GM23338 (cell line): Measurements from ENCODE around the gene VIPAS39. TPM values are rescaled to one million over a fixed set of nuclear protein-coding genes. Genes with fewer than 3 reads are reported as not detected.

ENCODE experiments used
- ATAC-seq: fragments of 200-7000 bp; cut with Tn5 transposase; 3 replicates; pipeline ENCODE4 v1.9.1; 2020
- DNase-seq: peaks from one replicate; pipeline ENCODE4 v3.0.0-alpha.2; 2015; ENCODE audit warnings: low spot score
- H2AFZ ChIP-seq: fragments of 200-600 bp; sonication (generic); 2 replicates; pipeline ENCODE4 v1.8.0; 2016; ENCODE audit warnings: antibody characterized with exemption, mild to moderate bottlenecking, moderate library complexity
- H3F3A ChIP-seq: fragments of 200-600 bp; sonication (generic); replicated peaks from 2 replicates; pipeline ENCODE4 v1.8.0; 2017; ENCODE audit warnings: antibody characterized with exemption, mixed run types, low read depth
- H3K27ac ChIP-seq: fragments of 200-600 bp; sonication (generic); 2 replicates; pipeline ENCODE4 v1.6.1; 2016; ENCODE audit warnings: low read depth
- H3K27me3 ChIP-seq: fragments of 200-600 bp; sonication (generic); 2 replicates; pipeline ENCODE4 v1.8.0; 2016; ENCODE audit warnings: mild to moderate bottlenecking, mixed run types, moderate library complexity; ENCODE audit not compliant: insufficient read depth
- H3K36me3 ChIP-seq: fragments of 200-600 bp; sonication (generic); 2 replicates; pipeline ENCODE4 v1.8.0; 2016; ENCODE audit warnings: mild to moderate bottlenecking; ENCODE audit not compliant: insufficient read depth
- H3K4me1 ChIP-seq: fragments of 200-600 bp; sonication (generic); 2 replicates; pipeline ENCODE4 v1.8.0; 2016; ENCODE audit warnings: mild to moderate bottlenecking, moderate library complexity; ENCODE audit not compliant: insufficient read depth
- H3K4me2 ChIP-seq: fragments of 200-600 bp; sonication (generic); 2 replicates; pipeline ENCODE4 v1.7.1; 2017; ENCODE audit warnings: mixed run types
- H3K4me3 ChIP-seq: fragments of 200-600 bp; sonication (generic); 2 replicates; pipeline ENCODE4 v1.6.1; 2016; ENCODE audit warnings: mixed run types
- H3K79me2 ChIP-seq: fragments of 200-600 bp; sonication (generic); replicated peaks from 2 replicates; pipeline ENCODE4 v1.8.0; 2017; ENCODE audit warnings: mild to moderate bottlenecking; ENCODE audit not compliant: insufficient read depth
- H3K9me2 ChIP-seq: fragments of 200-600 bp; sonication (generic); 2 replicates; pipeline ENCODE4 v1.8.0; 2017; ENCODE audit not compliant: insufficient read depth
- H4K20me1 ChIP-seq: fragments of 200-600 bp; sonication (generic); replicated peaks from 2 replicates; pipeline ENCODE4 v1.8.0; 2017; ENCODE audit warnings: mild to moderate bottlenecking; ENCODE audit not compliant: insufficient read depth
- H3K27ac Mint-ChIP-seq: 2 replicates; pipeline ENCODE4 v1.8.0; 2020; ENCODE audit warnings: inconsistent platforms, mild to moderate bottlenecking, moderate library complexity, mixed read lengths
- H3K27me3 Mint-ChIP-seq: 3 replicates; pipeline ENCODE4 v1.8.0; 2022; ENCODE audit warnings: low read depth, mild to moderate bottlenecking, moderate library complexity, mixed read lengths, inconsistent platforms; ENCODE audit not compliant: insufficient read depth, poor library complexity
- H3K36me3 Mint-ChIP-seq: 3 replicates; pipeline ENCODE4 v1.8.0; 2021; ENCODE audit warnings: low read depth, mild to moderate bottlenecking, inconsistent platforms, moderate library complexity, mixed read lengths
- H3K4me1 Mint-ChIP-seq: 3 replicates; pipeline ENCODE4 v1.8.0; 2020; ENCODE audit warnings: mild to moderate bottlenecking, inconsistent platforms, mixed read lengths
- H3K4me3 Mint-ChIP-seq: 3 replicates; pipeline ENCODE4 v1.8.0; 2021; ENCODE audit warnings: moderate library complexity, mild to moderate bottlenecking, inconsistent platforms, mixed read lengths
- H3K9me3 Mint-ChIP-seq: 3 replicates; pipeline ENCODE4 v1.8.0; 2020; ENCODE audit warnings: moderate library complexity, mild to moderate bottlenecking, inconsistent platforms, mixed read lengths
- CREB1 ChIP-seq: fragments of 250-450 bp; sonication (Bioruptor Pico); IDR thresholded peaks from 2 replicates; pipeline ENCODE4 v1.5.0; 2020; ENCODE audit warnings: low read depth, mild to moderate bottlenecking, moderate library complexity
- STAT1 ChIP-seq: IDR thresholded peaks from one replicate; pipeline ENCODE4 v1.6.1; 2016; ENCODE audit warnings: antibody characterized with exemption; ENCODE audit not compliant: unreplicated experiment
- ZNF114 ChIP-seq: fragments of 250-450 bp; sonication (Bioruptor Pico); IDR thresholded peaks from 2 replicates; pipeline ENCODE4 v1.5.0; 2020; ENCODE audit warnings: mild to moderate bottlenecking, moderate library complexity
- polyA plus RNA-seq: library from polyadenylated mRNA; unstranded; fragments of >200 nt; fragmentation: Nextera tagmentation; extraction: Ambion mirVana; gene quantifications from 2 replicates; pipeline ENCODE4 v1.2.1, GENCODE V29; 2016
- total RNA-seq: library from RNA; depleted of rRNA; stranded (reverse); fragments of >200 nt; shearing (Covaris generic); gene quantifications from 2 replicates; pipeline ENCODE4 v1.2.3, GENCODE V29; 2014
- TF ChIP-seq, protein P1 (sequence below): fragments of 250-450 bp; sonication (Bioruptor Pico); IDR thresholded peaks from 2 replicates; pipeline ENCODE4 v1.5.0; 2020; ENCODE audit warnings: mild to moderate bottlenecking, moderate library complexity
- TF ChIP-seq, protein P2 (sequence below): IDR thresholded peaks from one replicate; pipeline ENCODE4 v1.6.1; 2018; ENCODE audit warnings: antibody characterized with exemption; ENCODE audit not compliant: unreplicated experiment

The VIPAS39 gene
- total and polyA plus RNA-seq, 2 experiments from 2014 or later: 9.4 to 21.8 TPM

DNA sequence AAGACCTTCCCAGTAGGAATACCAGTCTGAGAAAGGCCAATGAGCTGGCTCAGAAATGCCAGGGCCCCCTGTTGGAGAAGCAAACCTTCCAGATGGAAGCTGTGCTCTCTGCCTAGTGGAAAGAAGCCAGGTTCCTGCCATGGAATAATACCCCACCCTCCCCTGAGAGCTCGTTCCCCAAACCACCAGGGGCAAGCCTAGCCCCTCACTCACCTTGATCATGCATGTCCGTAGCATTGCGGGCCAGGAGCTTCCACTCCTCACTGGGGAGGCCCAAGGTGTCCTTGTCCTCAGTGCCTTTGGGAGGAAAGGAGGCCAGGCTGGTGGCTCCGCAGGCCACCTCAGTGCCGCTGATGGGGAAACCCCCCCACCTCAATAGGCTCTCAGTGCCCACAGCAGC is 20.6 kb upstream of the VIPAS39 start:
- Mint-ChIP-seq H3K27ac (no peak overlapping the region), H3K4me1 (peaks cover 14% of the 10 kb centered on the region), H3K9me3 (no peaks in the 10 kb centered on the region), H3K36me3 (no peaks in the 10 kb centered on the region), H3K4me3 (no peak overlapping the region), H3K27me3 (peaks cover 2% of the 10 kb centered on the region)
- Histone ChIP-seq H3K4me2 (no peak overlapping the region), H3K9me2 (no peaks in the 10 kb centered on the region), H3K27me3 (no peaks in the 10 kb centered on the region), H2AFZ (no peak overlapping the region), H4K20me1 (no peaks in the 10 kb centered on the region), H3K27ac (no peak overlapping the region), H3K79me2 (no peaks in the 10 kb centered on the region), H3K36me3 (no peaks in the 10 kb centered on the region), H3K4me3 (no peak overlapping the region), H3F3A (no peaks in the 10 kb centered on the region), H3K4me1 (0 out of 2 replicates have a peak, but pooled peaks cover under 1% of the 10 kb centered on the region)
- ATAC-seq (peak; percentile 24; the same call in 2 of the 3 replicates), DNase-seq (no peak)
- TF ChIP-seq STAT1 (no peak), ZNF114 (CRISPR knock-in tag) (no peak), CREB1 (CRISPR knock-in tag) (no peak)
- TF ChIP-seq, protein P1, sequence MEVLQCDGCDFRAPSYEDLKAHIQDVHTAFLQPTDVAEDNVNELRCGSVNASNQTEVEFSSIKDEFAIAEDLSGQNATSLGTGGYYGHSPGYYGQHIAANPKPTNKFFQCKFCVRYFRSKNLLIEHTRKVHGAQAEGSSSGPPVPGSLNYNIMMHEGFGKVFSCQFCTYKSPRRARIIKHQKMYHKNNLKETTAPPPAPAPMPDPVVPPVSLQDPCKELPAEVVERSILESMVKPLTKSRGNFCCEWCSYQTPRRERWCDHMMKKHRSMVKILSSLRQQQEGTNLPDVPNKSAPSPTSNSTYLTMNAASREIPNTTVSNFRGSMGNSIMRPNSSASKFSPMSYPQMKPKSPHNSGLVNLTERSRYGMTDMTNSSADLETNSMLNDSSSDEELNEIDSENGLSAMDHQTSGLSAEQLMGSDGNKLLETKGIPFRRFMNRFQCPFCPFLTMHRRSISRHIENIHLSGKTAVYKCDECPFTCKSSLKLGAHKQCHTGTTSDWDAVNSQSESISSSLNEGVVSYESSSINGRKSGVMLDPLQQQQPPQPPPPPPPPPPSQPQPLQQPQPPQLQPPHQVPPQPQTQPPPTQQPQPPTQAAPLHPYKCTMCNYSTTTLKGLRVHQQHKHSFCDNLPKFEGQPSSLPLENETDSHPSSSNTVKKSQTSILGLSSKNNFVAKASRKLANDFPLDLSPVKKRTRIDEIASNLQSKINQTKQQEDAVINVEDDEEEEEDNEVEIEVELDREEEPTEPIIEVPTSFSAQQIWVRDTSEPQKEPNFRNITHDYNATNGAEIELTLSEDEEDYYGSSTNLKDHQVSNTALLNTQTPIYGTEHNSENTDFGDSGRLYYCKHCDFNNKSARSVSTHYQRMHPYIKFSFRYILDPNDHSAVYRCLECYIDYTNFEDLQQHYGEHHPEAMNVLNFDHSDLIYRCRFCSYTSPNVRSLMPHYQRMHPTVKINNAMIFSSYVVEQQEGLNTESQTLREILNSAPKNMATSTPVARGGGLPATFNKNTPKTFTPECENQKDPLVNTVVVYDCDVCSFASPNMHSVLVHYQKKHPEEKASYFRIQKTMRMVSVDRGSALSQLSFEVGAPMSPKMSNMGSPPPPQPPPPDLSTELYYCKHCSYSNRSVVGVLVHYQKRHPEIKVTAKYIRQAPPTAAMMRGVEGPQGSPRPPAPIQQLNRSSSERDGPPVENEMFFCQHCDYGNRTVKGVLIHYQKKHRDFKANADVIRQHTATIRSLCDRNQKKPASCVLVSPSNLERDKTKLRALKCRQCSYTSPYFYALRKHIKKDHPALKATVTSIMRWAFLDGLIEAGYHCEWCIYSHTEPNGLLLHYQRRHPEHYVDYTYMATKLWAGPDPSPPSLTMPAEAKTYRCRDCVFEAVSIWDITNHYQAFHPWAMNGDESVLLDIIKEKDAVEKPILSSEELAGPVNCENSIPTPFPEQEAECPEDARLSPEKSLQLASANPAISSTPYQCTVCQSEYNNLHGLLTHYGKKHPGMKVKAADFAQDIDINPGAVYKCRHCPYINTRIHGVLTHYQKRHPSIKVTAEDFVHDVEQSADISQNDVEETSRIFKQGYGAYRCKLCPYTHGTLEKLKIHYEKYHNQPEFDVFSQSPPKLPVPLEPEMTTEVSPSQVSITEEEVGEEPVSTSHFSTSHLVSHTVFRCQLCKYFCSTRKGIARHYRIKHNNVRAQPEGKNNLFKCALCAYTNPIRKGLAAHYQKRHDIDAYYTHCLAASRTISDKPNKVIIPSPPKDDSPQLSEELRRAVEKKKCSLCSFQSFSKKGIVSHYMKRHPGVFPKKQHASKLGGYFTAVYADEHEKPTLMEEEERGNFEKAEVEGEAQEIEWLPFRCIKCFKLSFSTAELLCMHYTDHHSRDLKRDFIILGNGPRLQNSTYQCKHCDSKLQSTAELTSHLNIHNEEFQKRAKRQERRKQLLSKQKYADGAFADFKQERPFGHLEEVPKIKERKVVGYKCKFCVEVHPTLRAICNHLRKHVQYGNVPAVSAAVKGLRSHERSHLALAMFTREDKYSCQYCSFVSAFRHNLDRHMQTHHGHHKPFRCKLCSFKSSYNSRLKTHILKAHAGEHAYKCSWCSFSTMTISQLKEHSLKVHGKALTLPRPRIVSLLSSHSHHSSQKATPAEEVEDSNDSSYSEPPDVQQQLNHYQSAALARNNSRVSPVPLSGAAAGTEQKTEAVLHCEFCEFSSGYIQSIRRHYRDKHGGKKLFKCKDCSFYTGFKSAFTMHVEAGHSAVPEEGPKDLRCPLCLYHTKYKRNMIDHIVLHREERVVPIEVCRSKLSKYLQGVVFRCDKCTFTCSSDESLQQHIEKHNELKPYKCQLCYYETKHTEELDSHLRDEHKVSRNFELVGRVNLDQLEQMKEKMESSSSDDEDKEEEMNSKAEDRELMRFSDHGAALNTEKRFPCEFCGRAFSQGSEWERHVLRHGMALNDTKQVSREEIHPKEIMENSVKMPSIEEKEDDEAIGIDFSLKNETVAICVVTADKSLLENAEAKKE (CRISPR knock-in tag): no peak
- TF ChIP-seq, protein P2, sequence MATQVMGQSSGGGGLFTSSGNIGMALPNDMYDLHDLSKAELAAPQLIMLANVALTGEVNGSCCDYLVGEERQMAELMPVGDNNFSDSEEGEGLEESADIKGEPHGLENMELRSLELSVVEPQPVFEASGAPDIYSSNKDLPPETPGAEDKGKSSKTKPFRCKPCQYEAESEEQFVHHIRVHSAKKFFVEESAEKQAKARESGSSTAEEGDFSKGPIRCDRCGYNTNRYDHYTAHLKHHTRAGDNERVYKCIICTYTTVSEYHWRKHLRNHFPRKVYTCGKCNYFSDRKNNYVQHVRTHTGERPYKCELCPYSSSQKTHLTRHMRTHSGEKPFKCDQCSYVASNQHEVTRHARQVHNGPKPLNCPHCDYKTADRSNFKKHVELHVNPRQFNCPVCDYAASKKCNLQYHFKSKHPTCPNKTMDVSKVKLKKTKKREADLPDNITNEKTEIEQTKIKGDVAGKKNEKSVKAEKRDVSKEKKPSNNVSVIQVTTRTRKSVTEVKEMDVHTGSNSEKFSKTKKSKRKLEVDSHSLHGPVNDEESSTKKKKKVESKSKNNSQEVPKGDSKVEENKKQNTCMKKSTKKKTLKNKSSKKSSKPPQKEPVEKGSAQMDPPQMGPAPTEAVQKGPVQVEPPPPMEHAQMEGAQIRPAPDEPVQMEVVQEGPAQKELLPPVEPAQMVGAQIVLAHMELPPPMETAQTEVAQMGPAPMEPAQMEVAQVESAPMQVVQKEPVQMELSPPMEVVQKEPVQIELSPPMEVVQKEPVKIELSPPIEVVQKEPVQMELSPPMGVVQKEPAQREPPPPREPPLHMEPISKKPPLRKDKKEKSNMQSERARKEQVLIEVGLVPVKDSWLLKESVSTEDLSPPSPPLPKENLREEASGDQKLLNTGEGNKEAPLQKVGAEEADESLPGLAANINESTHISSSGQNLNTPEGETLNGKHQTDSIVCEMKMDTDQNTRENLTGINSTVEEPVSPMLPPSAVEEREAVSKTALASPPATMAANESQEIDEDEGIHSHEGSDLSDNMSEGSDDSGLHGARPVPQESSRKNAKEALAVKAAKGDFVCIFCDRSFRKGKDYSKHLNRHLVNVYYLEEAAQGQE: no peak
